Lower lobe of right lung (tissue), 2 donors: ENCODE results near the gene TFAP2D. TPM values are rescaled to one million over a fixed set of nuclear protein-coding genes. Genes with fewer than 3 reads are reported as not detected.

Source experiments
- ATAC-seq, 2 donors: fragments of 200-7000 bp; cut with Tn5 transposase; one replicate each; pipeline ENCODE4 v1.9.1; 2020 to 2022; ENCODE audit warnings: mild to moderate bottlenecking in 2 of 2, moderate library complexity in 2 of 2
- DNase-seq: peaks from one replicate; pipeline ENCODE4 v3.0.0-alpha.2; 2020
- H3K27ac ChIP-seq: fragments of 200-600 bp; one replicate; pipeline ENCODE4 v1.8.0; 2022
- H3K27me3 ChIP-seq: fragments of 200-600 bp; one replicate; pipeline ENCODE4 v1.8.0; 2022; ENCODE audit warnings: low read depth
- H3K36me3 ChIP-seq: fragments of 200-600 bp; one replicate; pipeline ENCODE4 v1.8.0; 2022; ENCODE audit warnings: mild to moderate bottlenecking
- H3K4me1 ChIP-seq: fragments of 200-600 bp; one replicate; pipeline ENCODE4 v1.8.0; 2022
- H3K4me3 ChIP-seq: fragments of 200-600 bp; one replicate; pipeline ENCODE4 v1.8.0; 2022; ENCODE audit warnings: mild to moderate bottlenecking
- H3K9me3 ChIP-seq: fragments of 200-600 bp; one replicate; pipeline ENCODE4 v1.8.0; 2022
- CTCF ChIP-seq: fragments of 200-600 bp; IDR thresholded peaks from one replicate; pipeline ENCODE4 v1.8.0; 2022; ENCODE audit warnings: antibody characterized with exemption, mild to moderate bottlenecking
- intact Hi-C: fragments of 100-400 bp; cut with DNase I; formaldehyde crosslinking; loops from one replicate; pipeline ENCODE4 v1.11.0; 2022
- total RNA-seq: library from RNA; stranded (reverse); fragmentation: NEBNext Ultra II Directional; extraction: Animal tissue kit (Norgen Biotek cat#: 25700); gene quantifications from one replicate; pipeline ENCODE4 v1.2.1, GENCODE V29; 2021
- donor health status: DM: no; HTN: yes; CAD: no; lungs with severe emphysema.

The TFAP2D gene
- total RNA-seq, 1 donor from 2014 or later: not detected

- peaks cover 67% of the 10 kb centered on the region for H3K27me3 ChIP-seq
- ATAC-seq (no peak), DNase-seq (no peak)
- H3K4me1 ChIP-seq: no peaks in the 10 kb centered on the region
- no peak for TF ChIP-seq CTCF
- no peak overlapping the region for H3K4me3 ChIP-seq
- intact Hi-C loops: no loop called here
- H3K36me3 ChIP-seq: no peaks in the 10 kb centered on the region
- no peak overlapping the region for H3K27ac ChIP-seq
- no peaks in the 10 kb centered on the region for H3K9me3 ChIP-seq
These were observed 706 bp downstream of the TFAP2D start for GRCh38 chr6:50713977-50714486.

- ATAC-seq (no peak), DNase-seq (no peak)
- Histone ChIP-seq H3K4me3 (no peak overlapping the region), H3K4me1 (no peaks in the 10 kb centered on the region), H3K27ac (no peak overlapping the region), H3K9me3 (no peaks in the 10 kb centered on the region), H3K36me3 (no peaks in the 10 kb centered on the region), H3K27me3 (peaks cover 67% of the 10 kb centered on the region)
- intact Hi-C loops: no loop called here
- TF ChIP-seq CTCF: no peak
These were observed 1.4 kb downstream of the TFAP2D start for GRCh38 chr6:50714487-50715379.

GRCh38 chr6:50716899-50717509, 3.7 kb downstream of the TFAP2D start:
- DNase-seq (no peak), ATAC-seq (no peak)
- no peak for TF ChIP-seq CTCF
- Histone ChIP-seq H3K9me3 (no peaks in the 10 kb centered on the region), H3K4me3 (no peak overlapping the region), H3K27me3 (peaks cover 69% of the 10 kb centered on the region), H3K36me3 (no peaks in the 10 kb centered on the region), H3K27ac (no peak overlapping the region), H3K4me1 (no peaks in the 10 kb centered on the region)
- intact Hi-C loops: no loop called here

GRCh38 chr6:50717734-50718457, 4.6 kb downstream of the TFAP2D start:
- Histone ChIP-seq H3K4me1 (no peaks in the 10 kb centered on the region), H3K9me3 (no peaks in the 10 kb centered on the region), H3K36me3 (no peaks in the 10 kb centered on the region), H3K27ac (no peak overlapping the region), H3K4me3 (no peak overlapping the region), H3K27me3 (peaks cover 78% of the 10 kb centered on the region)
- ATAC-seq: no peak
- intact Hi-C loops: no loop called here
- DNase-seq: no peak
- no peak for TF ChIP-seq CTCF

GRCh38 chr6:50718566-50718965, 5.2 kb downstream of the TFAP2D start:
- Histone ChIP-seq H3K4me3 (no peak overlapping the region), H3K4me1 (no peaks in the 10 kb centered on the region), H3K9me3 (no peaks in the 10 kb centered on the region), H3K27me3 (peaks cover 78% of the 10 kb centered on the region), H3K27ac (no peak overlapping the region), H3K36me3 (no peaks in the 10 kb centered on the region)
- intact Hi-C loops: no loop called here
- no peak for TF ChIP-seq CTCF
- ATAC-seq (no peak), DNase-seq (no peak)
